HepG2 (cell line): ENCODE measurements around the gene TRERF1. TPM values are rescaled to one million over a fixed set of nuclear protein-coding genes. Genes with fewer than 3 reads are reported as not detected.

ENCODE experiments used
- ATF7 ChIP-seq, 2 experiments: fragments of 450-650 bp in 1 of 2; sonication (generic) in 1 of 2; formaldehyde crosslinking in 1 of 2; IDR thresholded peaks; 2 replicates each; pipeline versions ENCODE4 v1.4.0 to v1.6.1; 2016 to 2020; ENCODE audit warnings: antibody characterized with exemption in 1 of 2, mild to moderate bottlenecking in 1 of 2, missing genetic modification reagents in 1 of 2
- PAXIP1 ChIP-seq: sonication (generic); formaldehyde crosslinking; conservative IDR thresholded peaks from 2 replicates; pipeline ENCODE4 v1.4.0; 2020; ENCODE audit warnings: mild to moderate bottlenecking, missing genetic modification reagents, moderate library complexity
- POGK ChIP-seq: sonication (generic); formaldehyde crosslinking; conservative IDR thresholded peaks from 2 replicates; pipeline ENCODE4 v1.8.0; 2022; ENCODE audit warnings: mild to moderate bottlenecking, moderate library complexity, missing genetic modification reagents
- RBM39 ChIP-seq: fragments of 200-400 bp; formaldehyde crosslinking; IDR thresholded peaks from one replicate; pipeline ENCODE4 v1.6.1; 2018; ENCODE audit warnings: antibody characterized with exemption, mild to moderate bottlenecking, low read depth, low read length; ENCODE audit not compliant: poor library complexity, severe bottlenecking
- SIX4 ChIP-seq: sonication (generic); formaldehyde crosslinking; IDR thresholded peaks from 2 replicates; pipeline ENCODE4 v1.4.0; 2020; ENCODE audit warnings: missing genetic modification reagents
- ZBED4 ChIP-seq: sonication (generic); formaldehyde crosslinking; IDR thresholded peaks from 2 replicates; pipeline ENCODE4 v1.4.0; 2020; ENCODE audit warnings: missing genetic modification reagents, borderline replicate concordance
- ZBTB34 ChIP-seq: sonication (generic); formaldehyde crosslinking; IDR thresholded peaks from 2 replicates; pipeline ENCODE4 v1.8.0; 2022; ENCODE audit warnings: mild to moderate bottlenecking, missing genetic modification reagents
- ZNF318 ChIP-seq: sonication (generic); formaldehyde crosslinking; IDR thresholded peaks from 2 replicates; pipeline ENCODE4 v1.4.0; 2020; ENCODE audit warnings: mild to moderate bottlenecking, missing genetic modification reagents
- polyA plus RNA-seq, 8 experiments: library from polyadenylated mRNA; depleted of rRNA in 3 of 8; stranded (reverse) in 7 of 8; unstranded in 1 of 8; fragments of >200 nt; fragmentation: Illumina TruSeq in 4 of 8; extraction: Trizol in 4 of 8; gene quantifications; 2 replicates each; pipeline versions ENCODE4 v1.2.1 to v1.2.3, GENCODE V29; 2011 to 2016; ENCODE audit warnings: low read depth in 4 of 8, missing spikeins in 1 of 8, mixed read lengths in 1 of 8; ENCODE audit not compliant: insufficient read depth in 1 of 8
- total RNA-seq, 5 experiments: library from RNA; depleted of rRNA; stranded (reverse); fragments of >200 nt; fragmentation: Illumina TruSeq; extraction: Trizol; gene quantifications; 2 replicates each; pipeline ENCODE4 v1.2.3, GENCODE V29; 2016; ENCODE audit warnings: low read depth in 1 of 5

TRERF1 gene
- total and polyA plus RNA-seq, 2 of the 13 experiments (the other 11 are each of a cell fraction or from before 2014, with no cell fraction given): 0.02 TPM; not detected in 1

- no peak for TF ChIP-seq RBM39
- TF ChIP-seq ATF7 (IDR thresholded peaks at IDR 0.05): no peak
- no peak for TF ChIP-seq ATF7 (CRISPR knock-in tag; IDR thresholded peaks at IDR 0.05)
- TF ChIP-seq ZBED4: no peak
- TF ChIP-seq ZBTB34 (CRISPR knock-in tag): no peak
- no peak; the same call in 1 of the 2 replicates for TF ChIP-seq PAXIP1
- no peak for TF ChIP-seq SIX4
- no peak for TF ChIP-seq ZNF318
- no peak for TF ChIP-seq POGK (CRISPR knock-in tag)
These were observed 225.0 kb downstream of the TRERF1 start (continued) for GRCh38 chr6:42226645-42227143.
